ENCODE measurements around the gene PPARA.

- TF ChIP-seq TCF12 (IDR thresholded peaks at IDR 0.05; ENCODE audit: low read depth) (no peak), REST (IDR thresholded peaks at IDR 0.05; ENCODE audit: low read depth) (no peak), TAF1 (IDR thresholded peaks at IDR 0.05; ENCODE audit: low read depth) (no peak), EP300 (IDR thresholded peaks at IDR 0.05; ENCODE audit: borderline replicate concordance) (no peak), CEBPB (IDR thresholded peaks at IDR 0.05) (no peak), NFIC (IDR thresholded peaks at IDR 0.05) (no peak), MAX (IDR thresholded peaks at IDR 0.05) (no peak), RAD21 (IDR thresholded peaks at IDR 0.05; ENCODE audit: low read depth) (no peak), CREB1 (IDR thresholded peaks at IDR 0.05; ENCODE audit: low read depth) (no peak), TEAD4 (IDR thresholded peaks at IDR 0.05) (no peak), FOXM1 (IDR thresholded peaks at IDR 0.05; ENCODE audit: borderline replicate concordance, low read depth) (no peak), YY1 (IDR thresholded peaks at IDR 0.05; ENCODE audit: low read depth) (no peak), USF1 (IDR thresholded peaks at IDR 0.05) (no peak)
These were observed 73.9 kb downstream of the PPARA start for GRCh38 chr22:46224044-46224897.
